Measurements from ENCODE around the gene PJA1.

Gene PJA1

GRCh38 chrX:69197690-69198089, 32.4 kb upstream of the PJA1 start:
- no peak overlapping the region for H3K4me3 ChIP-seq (ENCODE audit: low read length)
- DNase-seq (ENCODE audit: low read depth) = no peak
- TF ChIP-seq CTCF (conservative IDR thresholded peaks at IDR 0.05; ENCODE audit: low read depth, low read length) = no peak

- H3K4me3 ChIP-seq (ENCODE audit: low read length) = no peak overlapping the region
- no peak for DNase-seq (ENCODE audit: low read depth)
- no peak for TF ChIP-seq CTCF (conservative IDR thresholded peaks at IDR 0.05; ENCODE audit: low read depth, low read length)
Observed at GRCh38 chrX:69196666-69197065, 31.4 kb upstream of the PJA1 start.

- no peak overlapping the region for H3K4me3 ChIP-seq (ENCODE audit: low read length)
- no peak for DNase-seq (ENCODE audit: low read depth)
- no peak for TF ChIP-seq CTCF (conservative IDR thresholded peaks at IDR 0.05; ENCODE audit: low read depth, low read length)
Observed at GRCh38 chrX:69195810-69196209, 30.6 kb upstream of the PJA1 start.

- H3K4me3 ChIP-seq (ENCODE audit: low read length) = no peak overlapping the region
- TF ChIP-seq CTCF (conservative IDR thresholded peaks at IDR 0.05; ENCODE audit: low read depth, low read length) = no peak
- no peak for DNase-seq (ENCODE audit: low read depth)
Observed at GRCh38 chrX:69195192-69195591, 29.9 kb upstream of the PJA1 start.

- no peak for DNase-seq (ENCODE audit: low read depth)
- no peak overlapping the region for H3K4me3 ChIP-seq (ENCODE audit: low read length)
- no peak for TF ChIP-seq CTCF (conservative IDR thresholded peaks at IDR 0.05; ENCODE audit: low read depth, low read length)
Observed at GRCh38 chrX:69192603-69193002, 27.4 kb upstream of the PJA1 start.

- no peak for TF ChIP-seq CTCF (conservative IDR thresholded peaks at IDR 0.05; ENCODE audit: low read depth, low read length)
- no peak overlapping the region for H3K4me3 ChIP-seq (ENCODE audit: low read length)
- no peak for DNase-seq (ENCODE audit: low read depth)
Observed at GRCh38 chrX:69189576-69190371, 24.5 kb upstream of the PJA1 start.

GRCh38 chrX:69186651-69187050, 21.4 kb upstream of the PJA1 start:
- no peak overlapping the region for H3K4me3 ChIP-seq (ENCODE audit: low read length)
- TF ChIP-seq CTCF (conservative IDR thresholded peaks at IDR 0.05; ENCODE audit: low read depth, low read length) = no peak
- no peak for DNase-seq (ENCODE audit: low read depth)
